Left ventricle myocardium inferior (tissue), 1 donor: Measurements from ENCODE around the gene JAKMIP1. TPM values are rescaled to one million over a fixed set of nuclear protein-coding genes. Genes with fewer than 3 reads are reported as not detected.
A peak's percentile ranks its signal among the peaks of the same experiment; 100 is the strongest.

Source experiments
- DNase-seq: peaks from one replicate; pipeline ENCODE4 v3.0.0-alpha.2; 2020
- H3K27ac ChIP-seq: fragments of 200-600 bp; replicated peaks from 2 replicates; pipeline ENCODE4 v1.8.0; 2021
- H3K27me3 ChIP-seq: fragments of 200-600 bp; 2 replicates; pipeline ENCODE4 v1.8.0; 2021; ENCODE audit warnings: low read depth
- H3K36me3 ChIP-seq: fragments of 200-600 bp; 2 replicates; pipeline ENCODE4 v1.8.0; 2021
- H3K4me1 ChIP-seq: fragments of 200-600 bp; 2 replicates; pipeline ENCODE4 v1.8.0; 2021
- H3K4me3 ChIP-seq: fragments of 200-600 bp; 2 replicates; pipeline ENCODE4 v1.8.0; 2021; ENCODE audit warnings: mild to moderate bottlenecking, moderate library complexity
- H3K9me3 ChIP-seq: fragments of 200-600 bp; replicated peaks from 2 replicates; pipeline ENCODE4 v1.8.0; 2021
- CTCF ChIP-seq: fragments of 200-600 bp; IDR thresholded peaks from 2 replicates; pipeline ENCODE4 v1.8.0; 2021; ENCODE audit warnings: antibody characterized with exemption, mild to moderate bottlenecking, borderline replicate concordance
- intact Hi-C: fragments of 100-400 bp; cut with micrococcal nuclease; formaldehyde crosslinking; loops from one replicate; pipeline ENCODE4 v1.11.0; 2022
- total RNA-seq: library from RNA; stranded (reverse); fragmentation: NEBNext Ultra II Directional; extraction: Animal tissue kit (Norgen Biotek cat#: 25700); gene quantifications from one replicate; pipeline ENCODE4 v1.2.1, GENCODE V29; 2021
- donor health status: DM: no; HTN: yes; CAD: no; lungs with severe emphysema.

JAKMIP1 gene
- total RNA-seq, 1 donor from 2014 or later, result not detected

- Histone ChIP-seq H3K27ac (no peak overlapping the region), H3K36me3 (no peaks in the 10 kb centered on the region), H3K4me1 (no peaks in the 10 kb centered on the region), H3K9me3 (no peaks in the 10 kb centered on the region), H3K27me3 (peaks cover 100% of the 10 kb centered on the region), H3K4me3 (no peak overlapping the region)
- DNase-seq, result no peak
- intact Hi-C loops, result no loop called here
- peak; percentile 88 for TF ChIP-seq CTCF
Measured at GRCh38 chr4:6019316-6020263, 180.8 kb downstream of the JAKMIP1 start.

- no peak for TF ChIP-seq CTCF
- H3K9me3 ChIP-seq, result no peaks in the 10 kb centered on the region
- H3K27me3 ChIP-seq, result peaks cover 97% of the 10 kb centered on the region
- intact Hi-C loops, result no loop called here
- no peak for DNase-seq
- H3K36me3 ChIP-seq, result no peaks in the 10 kb centered on the region
- no peak within 1 kb of the TSS for H3K27ac ChIP-seq
- H3K4me3 ChIP-seq, result no peak within 1 kb of the TSS
- no peaks in the 10 kb centered on the region for H3K4me1 ChIP-seq
Measured at GRCh38 chr4:6018331-6018730, 182.0 kb downstream of the JAKMIP1 start, which contains the start of gene C4orf50. TSS of gene C4orf50 (minus strand) at chr4:6018431.

GRCh38 chr4:6017800-6018199 is 182.5 kb downstream of the JAKMIP1 start:
- Histone ChIP-seq H3K4me1 (no peaks in the 10 kb centered on the region), H3K36me3 (no peaks in the 10 kb centered on the region), H3K27me3 (peaks cover 97% of the 10 kb centered on the region), H3K9me3 (no peaks in the 10 kb centered on the region), H3K4me3 (no peak overlapping the region), H3K27ac (no peak overlapping the region)
- intact Hi-C loops, result no loop called here
- no peak for TF ChIP-seq CTCF
- no peak for DNase-seq

GRCh38 chr4:6017030-6017429 is 183.3 kb downstream of the JAKMIP1 start:
- DNase-seq, result no peak
- Histone ChIP-seq H3K36me3 (no peaks in the 10 kb centered on the region), H3K9me3 (no peaks in the 10 kb centered on the region), H3K27me3 (peaks cover 97% of the 10 kb centered on the region), H3K4me1 (no peaks in the 10 kb centered on the region), H3K27ac (no peak overlapping the region), H3K4me3 (no peak overlapping the region)
- intact Hi-C loops, result no loop called here
- no peak for TF ChIP-seq CTCF

- TF ChIP-seq CTCF, result no peak
- no peak for DNase-seq
- Histone ChIP-seq H3K27me3 (peaks cover 96% of the 10 kb centered on the region), H3K27ac (no peak overlapping the region), H3K4me3 (no peak overlapping the region), H3K36me3 (no peaks in the 10 kb centered on the region), H3K9me3 (no peaks in the 10 kb centered on the region), H3K4me1 (no peaks in the 10 kb centered on the region)
- intact Hi-C loops, result no loop called here
Measured at GRCh38 chr4:6013564-6013963, 186.8 kb downstream of the JAKMIP1 start.
